GM06990 (cell line): Measurements from ENCODE around the gene MX2.

Source experiments
- DNase-seq: peaks from one replicate; pipeline ENCODE4 v3.0.0-alpha.2; 2011; ENCODE audit not compliant: insufficient read length; ENCODE audit errors: extremely low read depth
- H3K27me3 ChIP-seq: replicated peaks from 2 replicates; pipeline ENCODE4 v1.6.0; 2011; ENCODE audit warnings: low read length; ENCODE audit not compliant: control insufficient read depth, insufficient read depth
- H3K36me3 ChIP-seq: 2 replicates; pipeline ENCODE4 v1.5.1; 2011; ENCODE audit warnings: low read length; ENCODE audit not compliant: control insufficient read depth, insufficient read depth
- H3K4me3 ChIP-seq: replicated peaks from 2 replicates; pipeline ENCODE4 v1.5.1; 2011; ENCODE audit warnings: low read depth, mild to moderate bottlenecking, control low read depth, low read length
- CTCF ChIP-seq: IDR thresholded peaks from 2 replicates; pipeline ENCODE4 v1.5.1; 2011; ENCODE audit warnings: low read length, control low read depth, mild to moderate bottlenecking, inconsistent platforms; ENCODE audit not compliant: insufficient read depth, poor library complexity, severe bottlenecking

The MX2 gene

DNA sequence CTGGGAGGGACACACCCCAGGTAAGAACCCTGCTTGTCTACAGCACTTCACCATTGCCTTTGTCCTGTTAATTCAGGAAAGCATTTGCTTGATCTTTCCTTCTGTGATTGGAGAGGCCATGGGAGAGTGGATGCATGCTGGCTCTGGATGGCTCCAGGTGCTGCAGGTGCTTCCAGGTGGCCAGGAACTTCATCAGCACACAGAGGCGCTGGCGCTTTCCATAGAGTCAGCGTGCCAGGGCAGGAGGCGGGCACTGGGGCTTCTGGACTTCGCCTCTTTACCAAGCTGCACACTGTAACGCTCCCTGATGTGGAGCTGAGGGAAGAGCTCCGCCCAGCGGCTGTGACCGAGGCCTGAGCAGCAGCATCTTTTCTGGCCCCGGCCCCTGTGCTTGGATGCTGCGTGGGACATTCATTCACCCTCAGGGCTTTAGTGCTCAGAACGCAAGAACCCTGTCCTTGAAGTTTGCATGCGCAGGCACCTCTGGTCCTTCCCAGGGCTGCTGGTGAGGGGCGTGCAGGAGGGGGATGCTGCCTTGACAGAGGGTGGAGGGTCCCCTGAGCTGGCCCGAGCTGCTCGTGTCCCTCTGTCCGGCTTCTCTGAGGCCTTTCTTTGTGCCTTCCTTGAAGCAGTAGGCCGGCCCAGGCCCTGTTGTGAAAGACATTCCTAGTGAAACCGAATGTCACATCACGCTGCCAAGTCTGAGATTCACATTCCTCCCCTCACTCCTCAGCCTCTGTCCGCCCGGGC, 1.6 kb upstream of the MX2 start:
- no peak for DNase-seq
- Histone ChIP-seq H3K4me3 (no peak overlapping the region), H3K27me3 (no peaks in the 10 kb centered on the region), H3K36me3 (no peaks in the 10 kb centered on the region)
- TF ChIP-seq CTCF, result no peak

GRCh38 chr21:41361053-41361785, 608 bp upstream of the MX2 start:
- Histone ChIP-seq H3K4me3 (no peak overlapping the region), H3K36me3 (no peaks in the 10 kb centered on the region; the same call in 1 of the 2 replicates), H3K27me3 (no peaks in the 10 kb centered on the region)
- no peak for TF ChIP-seq CTCF
- no peak for DNase-seq

DNA sequence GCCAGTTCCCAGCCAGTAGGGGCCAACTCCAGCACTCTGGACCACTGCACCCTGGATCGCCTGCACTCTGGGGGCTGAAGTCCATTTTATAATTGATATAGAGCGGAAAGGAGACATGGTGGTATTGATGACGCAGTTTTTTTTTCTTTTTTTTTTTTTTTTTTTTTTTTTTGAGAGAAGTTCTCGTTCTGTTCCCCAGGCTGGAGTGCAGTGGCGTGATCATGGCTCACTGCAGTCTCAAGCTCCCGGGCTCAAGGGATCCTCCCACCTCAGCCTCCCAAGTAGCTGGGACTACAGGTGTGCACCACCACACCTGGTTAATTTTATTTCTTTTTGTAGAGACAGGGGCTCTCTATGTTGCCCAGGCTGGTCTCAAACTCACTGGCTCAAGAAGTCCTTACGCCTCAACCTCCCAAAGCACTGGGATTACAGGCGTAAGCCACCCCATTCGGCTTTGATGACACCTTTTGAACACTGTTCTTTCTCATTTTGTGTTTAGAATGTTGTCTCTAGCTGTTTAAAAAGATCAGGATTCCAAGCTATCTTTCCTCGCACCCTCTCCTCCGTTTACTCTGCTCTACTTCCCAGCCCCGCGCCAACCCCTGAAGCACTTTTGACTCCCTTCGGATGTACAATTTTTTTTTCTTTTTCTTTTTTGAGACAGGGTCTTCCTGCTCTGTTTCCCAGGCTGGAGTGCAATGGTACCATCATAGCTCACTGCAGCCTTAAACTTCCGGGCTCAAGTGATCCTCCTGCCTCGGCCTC, 960 bp downstream of the MX2 start:
- no peaks in the 10 kb centered on the region for H3K27me3 ChIP-seq
- no peaks in the 10 kb centered on the region; the same call in 1 of the 2 replicates for H3K36me3 ChIP-seq
- peak overlapping the region; percentile 68 for H3K4me3 ChIP-seq
- DNase-seq, result no peak
- no peak for TF ChIP-seq CTCF

- H3K27me3 ChIP-seq, result no peaks in the 10 kb centered on the region
- no peaks in the 10 kb centered on the region; the same call in 1 of the 2 replicates for H3K36me3 ChIP-seq
- TF ChIP-seq CTCF, result no peak
- H3K4me3 ChIP-seq, result peak overlapping the region; percentile 68
- DNase-seq, result no peak
Observed at GRCh38 chr21:41363370-41364270, 1.8 kb downstream of the MX2 start.

GRCh38 chr21:41364308-41364707, 2.5 kb downstream of the MX2 start:
- no peaks in the 10 kb centered on the region for H3K27me3 ChIP-seq
- H3K4me3 ChIP-seq, result peak overlapping the region; percentile 26
- no peak for DNase-seq
- TF ChIP-seq CTCF, result no peak
- H3K36me3 ChIP-seq, result no peaks in the 10 kb centered on the region; the same call in 1 of the 2 replicates
